ENCODE results near the gene TSPAN7.

DNA sequence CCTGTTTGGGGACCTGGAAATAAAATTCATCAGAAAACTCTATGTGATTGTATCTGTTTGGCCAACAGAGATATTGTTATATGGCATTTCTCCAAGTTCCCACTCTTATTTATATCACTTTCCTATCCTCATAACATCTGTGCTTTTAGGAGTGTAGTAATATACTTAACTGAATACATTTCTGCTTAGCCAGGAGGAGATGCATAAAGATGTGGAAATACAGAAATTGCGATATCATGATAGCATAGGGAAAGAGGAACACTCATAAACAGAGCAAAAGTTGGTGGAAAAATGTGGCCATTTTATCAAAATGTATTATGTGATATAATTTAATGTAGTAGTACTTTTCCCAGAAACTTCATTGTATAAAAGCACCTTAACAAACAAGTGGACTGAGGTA lies 46.1 kb upstream of the TSPAN7 start:
- TF ChIP-seq CTCF (IDR thresholded peaks at IDR 0.05), result no peak
- TF ChIP-seq POLR2A (IDR thresholded peaks at IDR 0.05), result no peak
- no peak for TF ChIP-seq POLR2AphosphoS5 (IDR thresholded peaks at IDR 0.05)
